ENCODE measurements around the gene ITGA7.

DNA sequence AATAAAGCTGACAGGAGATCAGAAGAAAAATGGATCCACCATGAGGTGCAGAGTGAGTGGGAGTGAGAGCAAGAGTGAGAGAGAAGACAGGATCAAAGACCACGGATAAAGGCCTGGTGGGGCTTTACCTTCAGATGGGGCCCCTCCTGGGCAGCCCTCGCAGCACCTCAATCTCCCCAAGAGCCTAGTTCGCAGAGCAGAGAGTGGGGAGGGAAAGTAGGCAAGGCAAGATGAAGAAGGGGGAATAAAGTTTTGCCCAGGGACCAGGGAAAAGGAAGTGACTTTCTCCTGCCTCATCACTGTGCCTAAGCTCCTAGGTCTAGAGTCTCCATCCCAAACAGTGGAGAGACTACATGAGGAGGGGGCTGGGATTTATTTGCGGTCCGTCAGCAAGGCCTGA, 60.7 kb downstream of the ITGA7 start:
- TF ChIP-seq TCF7L2 (IDR thresholded peaks at IDR 0.05; ENCODE audit: low read depth, low read length) (no peak), SIN3A (IDR thresholded peaks at IDR 0.05; ENCODE audit: borderline replicate concordance, insufficient read depth, low read depth, low read length) (no peak)
- TF ChIP-seq, protein P1, sequence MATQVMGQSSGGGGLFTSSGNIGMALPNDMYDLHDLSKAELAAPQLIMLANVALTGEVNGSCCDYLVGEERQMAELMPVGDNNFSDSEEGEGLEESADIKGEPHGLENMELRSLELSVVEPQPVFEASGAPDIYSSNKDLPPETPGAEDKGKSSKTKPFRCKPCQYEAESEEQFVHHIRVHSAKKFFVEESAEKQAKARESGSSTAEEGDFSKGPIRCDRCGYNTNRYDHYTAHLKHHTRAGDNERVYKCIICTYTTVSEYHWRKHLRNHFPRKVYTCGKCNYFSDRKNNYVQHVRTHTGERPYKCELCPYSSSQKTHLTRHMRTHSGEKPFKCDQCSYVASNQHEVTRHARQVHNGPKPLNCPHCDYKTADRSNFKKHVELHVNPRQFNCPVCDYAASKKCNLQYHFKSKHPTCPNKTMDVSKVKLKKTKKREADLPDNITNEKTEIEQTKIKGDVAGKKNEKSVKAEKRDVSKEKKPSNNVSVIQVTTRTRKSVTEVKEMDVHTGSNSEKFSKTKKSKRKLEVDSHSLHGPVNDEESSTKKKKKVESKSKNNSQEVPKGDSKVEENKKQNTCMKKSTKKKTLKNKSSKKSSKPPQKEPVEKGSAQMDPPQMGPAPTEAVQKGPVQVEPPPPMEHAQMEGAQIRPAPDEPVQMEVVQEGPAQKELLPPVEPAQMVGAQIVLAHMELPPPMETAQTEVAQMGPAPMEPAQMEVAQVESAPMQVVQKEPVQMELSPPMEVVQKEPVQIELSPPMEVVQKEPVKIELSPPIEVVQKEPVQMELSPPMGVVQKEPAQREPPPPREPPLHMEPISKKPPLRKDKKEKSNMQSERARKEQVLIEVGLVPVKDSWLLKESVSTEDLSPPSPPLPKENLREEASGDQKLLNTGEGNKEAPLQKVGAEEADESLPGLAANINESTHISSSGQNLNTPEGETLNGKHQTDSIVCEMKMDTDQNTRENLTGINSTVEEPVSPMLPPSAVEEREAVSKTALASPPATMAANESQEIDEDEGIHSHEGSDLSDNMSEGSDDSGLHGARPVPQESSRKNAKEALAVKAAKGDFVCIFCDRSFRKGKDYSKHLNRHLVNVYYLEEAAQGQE (IDR thresholded peaks at IDR 0.05; ENCODE audit: insufficient read depth in 1 of 2, low read depth in 2 of 2, low read length in 1 of 2) = no peak
- TF ChIP-seq, protein P2, sequence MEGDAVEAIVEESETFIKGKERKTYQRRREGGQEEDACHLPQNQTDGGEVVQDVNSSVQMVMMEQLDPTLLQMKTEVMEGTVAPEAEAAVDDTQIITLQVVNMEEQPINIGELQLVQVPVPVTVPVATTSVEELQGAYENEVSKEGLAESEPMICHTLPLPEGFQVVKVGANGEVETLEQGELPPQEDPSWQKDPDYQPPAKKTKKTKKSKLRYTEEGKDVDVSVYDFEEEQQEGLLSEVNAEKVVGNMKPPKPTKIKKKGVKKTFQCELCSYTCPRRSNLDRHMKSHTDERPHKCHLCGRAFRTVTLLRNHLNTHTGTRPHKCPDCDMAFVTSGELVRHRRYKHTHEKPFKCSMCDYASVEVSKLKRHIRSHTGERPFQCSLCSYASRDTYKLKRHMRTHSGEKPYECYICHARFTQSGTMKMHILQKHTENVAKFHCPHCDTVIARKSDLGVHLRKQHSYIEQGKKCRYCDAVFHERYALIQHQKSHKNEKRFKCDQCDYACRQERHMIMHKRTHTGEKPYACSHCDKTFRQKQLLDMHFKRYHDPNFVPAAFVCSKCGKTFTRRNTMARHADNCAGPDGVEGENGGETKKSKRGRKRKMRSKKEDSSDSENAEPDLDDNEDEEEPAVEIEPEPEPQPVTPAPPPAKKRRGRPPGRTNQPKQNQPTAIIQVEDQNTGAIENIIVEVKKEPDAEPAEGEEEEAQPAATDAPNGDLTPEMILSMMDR (IDR thresholded peaks at IDR 0.05) = no peak

All from Panc1 (cell line).